ENCODE results near the gene ACIN1. TPM values are rescaled to one million over a fixed set of nuclear protein-coding genes. Genes with fewer than 3 reads are reported as not detected.
A peak's percentile ranks its signal among the peaks of the same experiment; 100 is the strongest.

The ACIN1 gene
- total and polyA plus RNA-seq, 9 of the 15 experiments (the other 6 are each of a cell fraction or from before 2014, with no cell fraction given), result 5.0 to 196 (median 129) TPM

GRCh38 chr14:23128969-23129758, 34.2 kb upstream of the ACIN1 start (continued):
- TF ChIP-seq ZNF212 (CRISPR knock-in tag; IDR thresholded peaks at IDR 0.05) (no peak), ARID3B (CRISPR knock-in tag; IDR thresholded peaks at IDR 0.05; ENCODE audit: borderline replicate concordance) (no peak), HDAC8 (tag; IDR thresholded peaks at IDR 0.05) (no peak), TRIM24 (IDR thresholded peaks at IDR 0.05) (peak in 1 of 2 experiments; percentile 60; a peak in 2 of 4 replicates), ZBTB9 (CRISPR knock-in tag; IDR thresholded peaks at IDR 0.05) (no peak), NCOA6 (IDR thresholded peaks at IDR 0.05) (no peak), ZFP91 (CRISPR knock-in tag; IDR thresholded peaks at IDR 0.05) (no peak), TAF9B (IDR thresholded peaks at IDR 0.05; ENCODE audit: partially characterized antibody) (peak; percentile 50), ZNF766 (CRISPR knock-in tag; conservative IDR thresholded peaks at IDR 0.05) (no peak), SAFB2 (IDR thresholded peaks at IDR 0.05; ENCODE audit: borderline replicate concordance, low read depth, low read length, severe bottlenecking) (no peak), ZNF134 (CRISPR knock-in tag; conservative IDR thresholded peaks at IDR 0.05) (no peak), USF1 (CRISPR knock-in tag; IDR thresholded peaks at IDR 0.05) (no peak), RNF219 (CRISPR knock-in tag; IDR thresholded peaks at IDR 0.05) (no peak), PHF21A (IDR thresholded peaks at IDR 0.05; ENCODE audit: borderline replicate concordance, low read depth) (no peak), ZNF445 (CRISPR knock-in tag; IDR thresholded peaks at IDR 0.05; ENCODE audit: low read depth) (no peak), POLR2G (IDR thresholded peaks at IDR 0.05; ENCODE audit: low read depth, low read length) (no peak), EP400 (IDR thresholded peaks at IDR 0.05) (no peak), ZNF561 (CRISPR knock-in tag; conservative IDR thresholded peaks at IDR 0.05) (no peak)

Data from K562 (cell line).